ENCODE measurements around the gene ANGPTL8. TPM values are rescaled to one million over a fixed set of nuclear protein-coding genes. Genes with fewer than 3 reads are reported as not detected.

The ANGPTL8 gene
- total RNA-seq, 1 experiment from 2014 or later, result not detected

DNA sequence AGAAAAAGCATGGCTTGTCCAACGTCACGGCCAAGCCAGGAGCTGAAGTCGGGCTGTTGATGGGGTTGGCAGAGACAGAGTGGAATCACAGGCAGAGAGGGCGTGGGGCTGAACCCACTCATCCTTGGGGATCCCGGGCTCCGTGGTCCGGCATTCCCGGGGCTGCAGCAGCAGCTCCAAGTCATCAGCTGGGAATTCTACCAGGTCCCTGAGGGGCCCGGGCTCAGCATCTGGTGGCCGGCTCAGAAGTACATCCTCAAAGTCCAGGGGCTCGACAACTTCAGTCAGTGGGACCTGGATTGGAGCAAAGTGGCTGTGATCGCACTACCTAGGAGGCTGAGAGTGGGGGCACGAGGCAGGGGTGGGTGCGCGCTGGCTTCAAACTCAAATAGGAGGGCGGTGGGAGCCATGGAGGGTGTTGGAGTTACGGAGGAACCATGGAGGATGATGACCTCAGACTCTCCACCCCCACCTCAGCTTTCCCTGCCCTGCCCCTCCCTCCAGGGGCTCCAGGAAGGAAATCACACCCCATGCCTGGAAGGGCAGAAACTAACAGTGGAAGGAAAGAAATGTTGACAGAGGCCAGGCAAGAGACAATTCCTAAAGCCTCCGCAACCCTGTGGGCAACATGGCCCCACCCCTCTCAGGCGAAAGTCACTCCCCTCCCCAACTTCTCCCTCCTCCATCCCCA lies 13.4 kb downstream of the ANGPTL8 start:
- H3K27ac ChIP-seq (ENCODE audit: low read length), result no peak overlapping the region
- no peak overlapping the region for H3K4me2 ChIP-seq (ENCODE audit: low read depth, low read length, poor library complexity, severe bottlenecking)
- H4K20me1 ChIP-seq (ENCODE audit: insufficient read depth, low read depth, low read length), result no peaks in the 10 kb centered on the region
- no peak for DNase-seq
- H3K4me3 ChIP-seq (ENCODE audit: low read length), result no peak overlapping the region
- no peaks in the 10 kb centered on the region for H3K79me2 ChIP-seq (ENCODE audit: low read length)
- no peak overlapping the region for H3K9ac ChIP-seq (ENCODE audit: low read length)
- no peaks in the 10 kb centered on the region for H3K9me2 ChIP-seq (replicated peaks; ENCODE audit: insufficient read depth, low read length)
- H2AFZ ChIP-seq (ENCODE audit: low read length), result no peak overlapping the region
- no peaks in the 10 kb centered on the region for H3K4me1 ChIP-seq (ENCODE audit: low read length)
- H3K9me3 ChIP-seq (ENCODE audit: low read length), result no peaks in the 10 kb centered on the region
- no peaks in the 10 kb centered on the region for H3K27me3 ChIP-seq (ENCODE audit: low read length)
- no peaks in the 10 kb centered on the region for H3K36me3 ChIP-seq (ENCODE audit: insufficient read depth, low read length)

DNA sequence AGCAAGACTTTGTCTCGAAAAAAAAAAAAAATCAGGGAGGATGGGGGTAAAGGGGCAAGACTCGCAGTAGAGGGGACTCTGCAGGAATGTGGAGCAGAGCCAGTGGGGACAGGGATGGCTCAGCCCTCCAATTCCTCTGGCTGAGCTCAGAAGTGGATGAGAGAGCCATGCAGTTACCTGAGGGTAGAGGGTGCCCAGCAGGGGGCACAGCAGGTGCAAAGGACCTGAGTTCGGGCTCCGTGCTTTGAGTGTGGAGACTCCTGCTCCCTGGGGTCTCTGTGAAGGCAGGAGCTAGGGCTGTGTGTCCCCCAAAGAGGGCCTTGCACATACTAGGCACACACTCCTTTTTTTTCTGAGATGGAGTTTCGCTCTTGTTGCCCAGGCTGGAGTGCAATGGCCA lies 15.2 kb downstream of the ANGPTL8 start:
- H3K4me2 ChIP-seq (ENCODE audit: low read depth, low read length, poor library complexity, severe bottlenecking), result no peak overlapping the region
- DNase-seq, result peak; percentile 50
- H3K27me3 ChIP-seq (ENCODE audit: low read length), result no peaks in the 10 kb centered on the region
- H3K4me1 ChIP-seq (ENCODE audit: low read length), result no peaks in the 10 kb centered on the region
- H3K4me3 ChIP-seq (ENCODE audit: low read length), result no peak overlapping the region
- no peak overlapping the region for H3K27ac ChIP-seq (ENCODE audit: low read length)
- no peak overlapping the region for H2AFZ ChIP-seq (ENCODE audit: low read length)
- no peaks in the 10 kb centered on the region for H3K9me3 ChIP-seq (ENCODE audit: low read length)
- no peaks in the 10 kb centered on the region for H3K9me2 ChIP-seq (replicated peaks; ENCODE audit: insufficient read depth, low read length)
- H4K20me1 ChIP-seq (ENCODE audit: insufficient read depth, low read depth, low read length), result no peaks in the 10 kb centered on the region
- no peak overlapping the region for H3K9ac ChIP-seq (ENCODE audit: low read length)
- H3K36me3 ChIP-seq (ENCODE audit: insufficient read depth, low read length), result no peaks in the 10 kb centered on the region
- H3K79me2 ChIP-seq (ENCODE audit: low read length), result no peaks in the 10 kb centered on the region

DNA sequence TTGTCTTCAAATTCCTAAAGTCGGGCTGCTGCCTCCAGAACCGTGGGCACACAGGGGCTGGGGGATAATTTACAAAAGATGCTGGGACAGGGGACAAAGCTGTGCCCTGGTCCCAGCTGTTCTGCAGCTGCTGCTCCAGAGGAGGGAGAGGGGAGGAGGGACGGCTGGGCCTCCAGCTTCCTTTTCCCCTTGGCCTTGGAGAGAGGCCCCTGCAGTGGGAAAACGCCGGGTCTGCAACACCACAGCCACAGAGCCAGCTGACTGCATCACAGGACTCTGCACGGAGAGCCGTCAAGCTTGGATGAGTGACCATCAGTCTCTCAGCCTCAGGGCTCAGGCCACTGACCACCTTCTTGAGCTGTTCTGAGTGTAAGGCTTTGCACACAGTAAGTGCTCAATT lies 16.8 kb downstream of the ANGPTL8 start:
- Histone ChIP-seq H3K27ac (ENCODE audit: low read length) (no peak overlapping the region), H3K9me2 (replicated peaks; ENCODE audit: insufficient read depth, low read length) (no peaks in the 10 kb centered on the region), H2AFZ (ENCODE audit: low read length) (no peak overlapping the region), H3K27me3 (ENCODE audit: low read length) (no peaks in the 10 kb centered on the region), H3K4me2 (ENCODE audit: low read depth, low read length, poor library complexity, severe bottlenecking) (no peak overlapping the region), H3K9ac (ENCODE audit: low read length) (no peak overlapping the region), H3K79me2 (ENCODE audit: low read length) (no peaks in the 10 kb centered on the region), H3K4me1 (ENCODE audit: low read length) (no peaks in the 10 kb centered on the region), H4K20me1 (ENCODE audit: insufficient read depth, low read depth, low read length) (no peaks in the 10 kb centered on the region), H3K9me3 (ENCODE audit: low read length) (no peaks in the 10 kb centered on the region), H3K4me3 (ENCODE audit: low read length) (no peak overlapping the region), H3K36me3 (ENCODE audit: insufficient read depth, low read length) (no peaks in the 10 kb centered on the region)
- DNase-seq, result no peak

DNA sequence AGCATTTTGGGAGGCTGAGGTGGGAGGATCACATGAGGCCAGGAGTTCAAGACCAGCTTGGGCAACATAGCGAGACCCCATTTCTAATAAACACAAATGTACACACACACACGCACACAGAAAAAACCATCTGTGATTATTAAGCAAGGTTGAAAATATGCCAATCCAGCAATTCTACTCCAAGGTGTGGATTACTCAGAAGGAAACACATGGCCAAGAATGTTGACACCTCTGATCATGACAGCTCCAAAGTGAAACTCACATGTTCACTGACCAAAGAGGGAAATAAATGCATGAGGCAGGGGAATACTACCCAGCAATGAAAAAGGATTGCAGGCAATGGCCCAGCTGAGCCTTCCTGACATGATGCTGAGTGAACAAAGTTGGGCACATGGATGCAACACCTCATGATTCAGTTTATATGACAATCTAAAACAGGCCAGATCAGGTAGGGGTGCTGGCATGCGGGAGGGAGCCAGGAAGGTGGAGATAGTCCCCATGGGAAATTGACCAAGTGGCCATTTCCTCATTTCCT lies 18.5 kb downstream of the ANGPTL8 start:
- no peak overlapping the region for H3K4me3 ChIP-seq (ENCODE audit: low read length)
- DNase-seq, result no peak

DNA sequence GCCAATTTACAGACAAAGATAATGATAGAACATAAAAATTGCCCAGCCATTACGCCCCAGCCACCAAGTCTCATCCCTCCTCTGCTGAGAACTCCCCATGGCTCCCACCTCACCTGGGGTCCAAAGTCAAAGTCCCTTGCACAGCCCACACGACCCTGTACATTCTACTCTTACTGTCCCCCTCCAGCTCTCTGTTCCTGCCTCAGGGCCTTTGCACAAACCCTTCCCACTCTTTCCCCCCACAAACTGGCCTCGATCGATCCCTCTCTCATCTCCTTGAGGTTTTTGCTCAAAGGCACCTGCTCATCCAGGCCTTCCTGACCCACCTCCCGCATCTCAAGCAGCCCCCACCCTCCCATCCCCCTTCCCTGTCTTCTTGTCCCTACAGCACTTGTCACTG lies 21.6 kb downstream of the ANGPTL8 start:
- H3K9me3 ChIP-seq (ENCODE audit: low read length), result no peaks in the 10 kb centered on the region
- H3K79me2 ChIP-seq (ENCODE audit: low read length), result no peaks in the 10 kb centered on the region
- H3K9me2 ChIP-seq (replicated peaks; ENCODE audit: insufficient read depth, low read length), result no peaks in the 10 kb centered on the region
- no peak overlapping the region for H3K4me2 ChIP-seq (ENCODE audit: low read depth, low read length, poor library complexity, severe bottlenecking)
- peak; percentile 33 for DNase-seq
- H3K4me3 ChIP-seq (ENCODE audit: low read length), result no peak overlapping the region
- H3K27ac ChIP-seq (ENCODE audit: low read length), result no peak overlapping the region
- no peaks in the 10 kb centered on the region for H4K20me1 ChIP-seq (ENCODE audit: insufficient read depth, low read depth, low read length)
- H3K27me3 ChIP-seq (ENCODE audit: low read length), result no peaks in the 10 kb centered on the region
- no peaks in the 10 kb centered on the region for H3K36me3 ChIP-seq (ENCODE audit: insufficient read depth, low read length)
- peaks cover 9% of the 10 kb centered on the region for H3K4me1 ChIP-seq (ENCODE audit: low read length)
- H3K9ac ChIP-seq (ENCODE audit: low read length), result no peak overlapping the region
- H2AFZ ChIP-seq (ENCODE audit: low read length), result no peak overlapping the region

More for the DNA sequence above, 18.5 kb downstream of the ANGPTL8 start:
- Histone ChIP-seq H3K79me2 (ENCODE audit: low read length) (no peaks in the 10 kb centered on the region), H3K9me2 (replicated peaks; ENCODE audit: insufficient read depth, low read length) (no peaks in the 10 kb centered on the region), H4K20me1 (ENCODE audit: insufficient read depth, low read depth, low read length) (no peaks in the 10 kb centered on the region), H3K36me3 (ENCODE audit: insufficient read depth, low read length) (no peaks in the 10 kb centered on the region), H2AFZ (ENCODE audit: low read length) (no peak overlapping the region), H3K4me1 (ENCODE audit: low read length) (0 out of 2 replicates have a peak, but pooled peaks cover 3% of the 10 kb centered on the region), H3K27ac (ENCODE audit: low read length) (no peak overlapping the region), H3K27me3 (ENCODE audit: low read length) (no peaks in the 10 kb centered on the region), H3K4me2 (ENCODE audit: low read depth, low read length, poor library complexity, severe bottlenecking) (no peak overlapping the region), H3K9ac (ENCODE audit: low read length) (no peak overlapping the region), H3K9me3 (ENCODE audit: low read length) (no peaks in the 10 kb centered on the region)

DNA sequence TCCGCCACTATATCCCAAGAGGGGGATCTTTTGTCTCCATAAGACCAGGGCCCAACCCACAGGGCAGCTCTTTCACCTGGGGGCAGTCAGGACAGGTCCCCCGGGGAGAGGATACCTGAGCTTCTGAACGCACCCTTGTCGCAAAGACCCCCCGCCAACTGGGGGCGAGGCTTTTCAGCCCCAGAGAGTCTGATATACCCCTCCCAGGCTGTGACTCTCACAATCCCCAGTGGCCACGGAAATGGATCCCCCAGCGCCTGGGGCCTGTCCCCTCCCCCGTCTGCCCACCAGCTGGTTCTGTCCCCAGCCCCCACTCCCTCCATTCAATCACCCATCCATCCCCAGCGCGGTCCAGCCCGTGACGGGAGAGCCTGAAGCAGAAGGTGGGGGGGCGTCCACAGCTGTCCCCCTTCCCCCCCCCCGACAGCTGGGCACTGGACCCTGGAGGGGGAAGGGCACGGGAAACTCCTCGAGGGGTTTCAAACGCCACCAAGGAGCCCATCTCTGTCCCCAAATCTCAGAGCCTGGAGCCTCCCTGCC lies 22.1 kb downstream of the ANGPTL8 start:
- peak; percentile 6 for DNase-seq
- no peaks in the 10 kb centered on the region for H3K36me3 ChIP-seq (ENCODE audit: insufficient read depth, low read length)
- peak overlapping the region; percentile 63 for H3K4me3 ChIP-seq (ENCODE audit: low read length)
- H3K9me3 ChIP-seq (ENCODE audit: low read length), result no peaks in the 10 kb centered on the region
- H3K27me3 ChIP-seq (ENCODE audit: low read length), result no peaks in the 10 kb centered on the region
- H3K79me2 ChIP-seq (ENCODE audit: low read length), result no peaks in the 10 kb centered on the region
- no peaks in the 10 kb centered on the region for H3K9me2 ChIP-seq (replicated peaks; ENCODE audit: insufficient read depth, low read length)
- no peak overlapping the region for H2AFZ ChIP-seq (ENCODE audit: low read length)
- peak overlapping the region; percentile 69 for H3K9ac ChIP-seq (ENCODE audit: low read length)
- peak overlapping the region; percentile 56 for H3K4me2 ChIP-seq (ENCODE audit: low read depth, low read length, poor library complexity, severe bottlenecking)
- H3K27ac ChIP-seq (ENCODE audit: low read length), result no peak overlapping the region
- no peaks in the 10 kb centered on the region for H4K20me1 ChIP-seq (ENCODE audit: insufficient read depth, low read depth, low read length)
- H3K4me1 ChIP-seq (ENCODE audit: low read length), result peaks cover 9% of the 10 kb centered on the region

DNA sequence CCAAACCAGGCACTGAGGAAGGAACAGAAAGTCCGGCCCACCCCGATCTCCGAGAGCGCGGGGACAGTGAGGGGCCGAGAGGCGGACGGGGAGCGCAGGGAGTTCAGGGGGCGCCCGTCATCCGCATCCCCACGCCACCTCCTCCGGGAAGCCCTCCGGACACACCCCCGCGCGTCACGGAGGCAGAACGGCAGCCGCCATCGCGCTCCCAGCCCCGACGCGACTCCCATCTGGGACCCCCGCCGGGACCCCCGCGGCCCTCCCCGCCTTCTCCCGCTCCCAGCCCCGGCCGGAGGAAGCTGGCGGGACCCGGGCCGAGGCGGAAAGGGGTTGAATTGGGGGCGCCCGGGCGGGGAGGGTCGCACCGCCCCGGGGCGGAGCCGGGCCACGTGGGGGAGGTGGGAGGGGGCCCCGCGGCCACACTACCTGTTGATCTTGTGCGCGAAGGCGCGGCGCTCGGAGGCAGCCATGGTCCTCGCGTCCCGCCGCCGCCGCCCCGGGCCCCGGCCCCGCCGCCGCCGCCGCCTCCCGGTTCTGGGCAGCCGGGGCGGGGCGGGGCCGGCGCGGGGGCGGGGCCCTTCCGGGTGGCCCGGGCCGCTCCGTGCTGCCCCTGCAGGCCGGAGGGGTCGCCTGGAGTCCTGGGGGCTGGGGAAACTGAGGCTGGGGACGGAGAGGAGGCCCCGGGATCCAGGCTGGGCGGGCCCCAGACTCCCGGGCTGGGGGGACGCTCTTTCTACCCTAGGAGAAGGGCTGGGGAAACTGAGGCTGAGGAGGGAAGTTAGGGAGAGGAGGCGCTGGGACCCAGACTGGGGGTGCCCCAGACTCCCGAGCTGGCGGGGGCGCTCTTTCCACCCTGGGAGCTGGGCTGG lies 22.8 kb downstream of the ANGPTL8 start, which contains the start of gene DOCK6:
Gene DOCK6, minus strand, starts transcription at position 554 of the 869 bp plus-strand sequence. Its CDS starts 84 bp downstream, at position 470.
- peak within 1 kb of the TSS; percentile 69 for H3K9ac ChIP-seq (ENCODE audit: low read length)

DNA sequence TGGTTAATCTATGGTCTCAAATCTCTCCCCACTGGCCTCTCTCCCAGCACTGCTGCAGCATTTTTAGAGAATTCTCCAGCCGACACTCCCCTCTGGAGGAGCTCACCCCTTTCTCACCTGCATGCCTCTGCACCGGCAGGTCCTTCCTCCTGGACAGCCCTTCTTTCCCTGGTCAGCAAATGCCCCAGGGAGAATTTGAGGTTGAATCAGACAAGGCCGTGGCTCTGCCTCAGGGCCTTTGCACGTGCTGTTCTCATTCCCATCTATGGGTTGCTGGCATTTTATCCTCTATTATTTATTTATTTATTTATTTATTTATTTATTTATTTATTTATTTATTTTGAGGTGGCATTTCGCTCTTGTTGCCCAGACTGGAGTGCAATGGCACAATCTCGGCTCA lies 24.3 kb downstream of the ANGPTL8 start:
- no peaks in the 10 kb centered on the region for H3K36me3 ChIP-seq (ENCODE audit: insufficient read depth, low read length)
- H3K9me2 ChIP-seq (replicated peaks; ENCODE audit: insufficient read depth, low read length), result no peaks in the 10 kb centered on the region
- H3K27ac ChIP-seq (ENCODE audit: low read length), result no peak overlapping the region
- H3K27me3 ChIP-seq (ENCODE audit: low read length), result no peaks in the 10 kb centered on the region
- peaks cover 9% of the 10 kb centered on the region for H3K4me1 ChIP-seq (ENCODE audit: low read length)
- no peaks in the 10 kb centered on the region for H3K79me2 ChIP-seq (ENCODE audit: low read length)
- no peak overlapping the region for H3K9ac ChIP-seq (ENCODE audit: low read length)
- no peak overlapping the region for H3K4me3 ChIP-seq (ENCODE audit: low read length)
- H4K20me1 ChIP-seq (ENCODE audit: insufficient read depth, low read depth, low read length), result no peaks in the 10 kb centered on the region
- H3K4me2 ChIP-seq (ENCODE audit: low read depth, low read length, poor library complexity, severe bottlenecking), result no peak overlapping the region
- no peak overlapping the region for H2AFZ ChIP-seq (ENCODE audit: low read length)
- H3K9me3 ChIP-seq (ENCODE audit: low read length), result no peaks in the 10 kb centered on the region
- DNase-seq, result no peak

More for the DNA sequence above, 22.8 kb downstream of the ANGPTL8 start, which contains the start of gene DOCK6:
- Histone ChIP-seq H3K4me1 (ENCODE audit: low read length) (peaks cover 9% of the 10 kb centered on the region), H3K4me3 (ENCODE audit: low read length) (peak within 1 kb of the TSS; percentile 63), H3K4me2 (ENCODE audit: low read depth, low read length, poor library complexity, severe bottlenecking) (peak within 1 kb of the TSS; percentile 56), H3K79me2 (ENCODE audit: low read length) (no peaks in the 10 kb centered on the region), H2AFZ (ENCODE audit: low read length) (no peak within 1 kb of the TSS; the same call in 1 of the 2 replicates), H3K9me3 (ENCODE audit: low read length) (no peaks in the 10 kb centered on the region), H3K27ac (ENCODE audit: low read length) (no peak within 1 kb of the TSS), H3K9me2 (replicated peaks; ENCODE audit: insufficient read depth, low read length) (no peaks in the 10 kb centered on the region), H3K27me3 (ENCODE audit: low read length) (no peaks in the 10 kb centered on the region), H4K20me1 (ENCODE audit: insufficient read depth, low read depth, low read length) (no peaks in the 10 kb centered on the region), H3K36me3 (ENCODE audit: insufficient read depth, low read length) (no peaks in the 10 kb centered on the region)
- DNase-seq, result peak; percentile 60

Measured in Karpas-422 (cell line).